ENCODE data around the gene B4GALT5.

DNA sequence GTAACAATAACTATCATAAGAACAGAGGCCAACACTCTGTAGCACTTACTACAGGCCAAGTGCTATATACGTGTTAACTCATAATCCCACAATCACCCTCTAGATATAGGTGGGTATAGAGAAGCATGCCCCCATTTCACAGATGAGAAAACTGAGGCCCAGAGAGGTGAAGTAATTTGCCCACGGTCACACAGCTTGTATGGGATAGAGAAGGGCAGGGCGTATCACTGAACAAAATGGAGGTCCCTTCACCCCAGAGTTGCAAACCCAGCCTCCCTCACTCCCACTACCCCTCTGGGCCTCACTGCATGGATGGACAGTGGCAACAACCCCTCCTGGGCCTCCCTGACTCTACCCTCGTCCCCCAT is 113.9 kb downstream of the B4GALT5 start:
- TF ChIP-seq, protein P1, sequence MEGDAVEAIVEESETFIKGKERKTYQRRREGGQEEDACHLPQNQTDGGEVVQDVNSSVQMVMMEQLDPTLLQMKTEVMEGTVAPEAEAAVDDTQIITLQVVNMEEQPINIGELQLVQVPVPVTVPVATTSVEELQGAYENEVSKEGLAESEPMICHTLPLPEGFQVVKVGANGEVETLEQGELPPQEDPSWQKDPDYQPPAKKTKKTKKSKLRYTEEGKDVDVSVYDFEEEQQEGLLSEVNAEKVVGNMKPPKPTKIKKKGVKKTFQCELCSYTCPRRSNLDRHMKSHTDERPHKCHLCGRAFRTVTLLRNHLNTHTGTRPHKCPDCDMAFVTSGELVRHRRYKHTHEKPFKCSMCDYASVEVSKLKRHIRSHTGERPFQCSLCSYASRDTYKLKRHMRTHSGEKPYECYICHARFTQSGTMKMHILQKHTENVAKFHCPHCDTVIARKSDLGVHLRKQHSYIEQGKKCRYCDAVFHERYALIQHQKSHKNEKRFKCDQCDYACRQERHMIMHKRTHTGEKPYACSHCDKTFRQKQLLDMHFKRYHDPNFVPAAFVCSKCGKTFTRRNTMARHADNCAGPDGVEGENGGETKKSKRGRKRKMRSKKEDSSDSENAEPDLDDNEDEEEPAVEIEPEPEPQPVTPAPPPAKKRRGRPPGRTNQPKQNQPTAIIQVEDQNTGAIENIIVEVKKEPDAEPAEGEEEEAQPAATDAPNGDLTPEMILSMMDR (IDR thresholded peaks at IDR 0.05 in 8 of 11, conservative IDR thresholded peaks at IDR 0.05 in 3 of 11), result no peak
- TF ChIP-seq POLR2AphosphoS5 (IDR thresholded peaks at IDR 0.05), result no peak

All from spleen (tissue), 7 donors.